Liver (tissue), 3 donors: Measurements from ENCODE around the gene SH2D6.

Source experiments
- EGR1 ChIP-seq, 2 donors: IDR thresholded peaks; 2 replicates each; pipeline ENCODE4 v1.6.1; 2016 to 2018; ENCODE audit warnings: antibody characterized with exemption in 2 of 2, low read depth in 2 of 2
- HNF4A ChIP-seq, 2 donors: conservative IDR thresholded peaks; 2 replicates each; pipeline ENCODE4 v1.6.1; 2016; ENCODE audit warnings: antibody characterized with exemption in 2 of 2, mild to moderate bottlenecking in 2 of 2
- RXRA ChIP-seq, 2 donors: IDR thresholded peaks; 2 replicates each; pipeline ENCODE4 v1.6.1; 2017 to 2018; ENCODE audit warnings: antibody characterized with exemption in 2 of 2, mild to moderate bottlenecking in 1 of 2
- TAF1 ChIP-seq: conservative IDR thresholded peaks from 2 replicates; pipeline ENCODE4 v1.6.1; 2016; ENCODE audit warnings: antibody characterized with exemption, mild to moderate bottlenecking
- TF ChIP-seq, protein P1 (sequence below): fragments of 150-350 bp; IDR thresholded peaks from 2 replicates; pipeline ENCODE4 v1.5.1; 2017; ENCODE audit warnings: improper control_type of control experiment, low read depth, low read length; ENCODE audit not compliant: missing input control
- TF ChIP-seq, protein P2 (sequence below): IDR thresholded peaks from 2 replicates; pipeline ENCODE4 v1.6.1; 2016; ENCODE audit warnings: antibody characterized with exemption
- donor health status: healthy.
- donor health status: healthy.

DNA sequence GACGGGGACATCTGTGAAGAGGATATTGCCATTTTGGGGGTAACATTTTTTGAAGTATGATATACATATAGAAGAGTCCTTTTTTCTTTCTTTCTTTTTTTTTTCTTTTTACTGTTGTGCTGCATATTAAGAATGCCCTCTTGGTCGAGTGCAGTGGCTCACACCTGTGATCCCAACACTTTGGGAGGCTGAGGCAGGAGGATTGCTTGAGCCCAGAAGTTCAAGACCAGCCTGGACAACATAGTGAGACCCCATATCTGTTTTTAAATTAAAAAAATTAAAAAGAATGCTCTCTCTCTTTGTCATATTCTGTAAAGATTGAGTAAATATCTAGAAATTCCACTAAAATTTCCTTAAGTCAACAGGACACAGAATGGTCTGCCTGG is 3.6 kb downstream of the SH2D6 start:
- TF ChIP-seq TAF1 (no peak), HNF4A (conservative IDR thresholded peaks at IDR 0.05) (no peak), EGR1 (IDR thresholded peaks at IDR 0.05; ENCODE audit: low read depth in 2 of 2) (no peak), RXRA (IDR thresholded peaks at IDR 0.05) (no peak)
- TF ChIP-seq, protein P1, sequence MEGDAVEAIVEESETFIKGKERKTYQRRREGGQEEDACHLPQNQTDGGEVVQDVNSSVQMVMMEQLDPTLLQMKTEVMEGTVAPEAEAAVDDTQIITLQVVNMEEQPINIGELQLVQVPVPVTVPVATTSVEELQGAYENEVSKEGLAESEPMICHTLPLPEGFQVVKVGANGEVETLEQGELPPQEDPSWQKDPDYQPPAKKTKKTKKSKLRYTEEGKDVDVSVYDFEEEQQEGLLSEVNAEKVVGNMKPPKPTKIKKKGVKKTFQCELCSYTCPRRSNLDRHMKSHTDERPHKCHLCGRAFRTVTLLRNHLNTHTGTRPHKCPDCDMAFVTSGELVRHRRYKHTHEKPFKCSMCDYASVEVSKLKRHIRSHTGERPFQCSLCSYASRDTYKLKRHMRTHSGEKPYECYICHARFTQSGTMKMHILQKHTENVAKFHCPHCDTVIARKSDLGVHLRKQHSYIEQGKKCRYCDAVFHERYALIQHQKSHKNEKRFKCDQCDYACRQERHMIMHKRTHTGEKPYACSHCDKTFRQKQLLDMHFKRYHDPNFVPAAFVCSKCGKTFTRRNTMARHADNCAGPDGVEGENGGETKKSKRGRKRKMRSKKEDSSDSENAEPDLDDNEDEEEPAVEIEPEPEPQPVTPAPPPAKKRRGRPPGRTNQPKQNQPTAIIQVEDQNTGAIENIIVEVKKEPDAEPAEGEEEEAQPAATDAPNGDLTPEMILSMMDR = no peak
- TF ChIP-seq, protein P2, sequence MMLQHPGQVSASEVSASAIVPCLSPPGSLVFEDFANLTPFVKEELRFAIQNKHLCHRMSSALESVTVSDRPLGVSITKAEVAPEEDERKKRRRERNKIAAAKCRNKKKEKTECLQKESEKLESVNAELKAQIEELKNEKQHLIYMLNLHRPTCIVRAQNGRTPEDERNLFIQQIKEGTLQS = no peak
